Astrocyte of the cerebellum (primary cell): ENCODE measurements around the gene SSR3.

Source experiments
- DNase-seq: peaks from one replicate; pipeline ENCODE4 v3.0.0-alpha.2; 2011; ENCODE audit warnings: low read depth
- H3K4me3 ChIP-seq: 2 replicates; pipeline ENCODE4 v1.5.1; 2011; ENCODE audit warnings: mild to moderate bottlenecking, low read depth, low read length, moderate library complexity
- in situ Hi-C: cut with HindIII; loops from 2 replicates; pipeline ENCODE4 v1.10.0; 2017; ENCODE audit warnings: low sequenced_read_pairs
- TF ChIP-seq, protein P1 (sequence below): IDR thresholded peaks from 2 replicates; pipeline ENCODE4 v1.5.1; 2012; ENCODE audit warnings: low read length, low read depth, moderate library complexity, mild to moderate bottlenecking; ENCODE audit errors: missing control alignments

The SSR3 gene

DNA sequence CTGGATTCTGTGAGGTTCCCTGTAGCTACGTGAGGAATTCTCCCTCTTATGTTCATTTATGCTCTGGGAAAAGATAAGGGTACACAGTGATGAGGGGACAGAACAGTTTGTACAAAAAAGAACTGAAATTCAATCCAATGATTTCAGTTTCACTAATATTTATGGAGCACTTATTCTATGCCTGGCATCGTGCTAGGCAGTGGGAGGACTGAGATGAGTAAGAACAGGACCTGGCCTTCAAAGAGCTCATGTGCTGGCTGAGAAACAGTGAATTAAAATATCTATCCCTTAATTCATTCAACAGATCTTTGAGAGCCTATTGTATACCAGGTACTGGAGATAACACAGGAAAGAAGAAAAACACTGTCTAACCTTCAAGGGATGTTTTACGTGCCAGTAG is 22.2 kb downstream of the SSR3 start:
- in situ Hi-C loops: loop anchor here (25.0 kb wide), 1 partner anchor 580 kb away; no protein-coding TSS in a partner anchor
- TF ChIP-seq, protein P1, sequence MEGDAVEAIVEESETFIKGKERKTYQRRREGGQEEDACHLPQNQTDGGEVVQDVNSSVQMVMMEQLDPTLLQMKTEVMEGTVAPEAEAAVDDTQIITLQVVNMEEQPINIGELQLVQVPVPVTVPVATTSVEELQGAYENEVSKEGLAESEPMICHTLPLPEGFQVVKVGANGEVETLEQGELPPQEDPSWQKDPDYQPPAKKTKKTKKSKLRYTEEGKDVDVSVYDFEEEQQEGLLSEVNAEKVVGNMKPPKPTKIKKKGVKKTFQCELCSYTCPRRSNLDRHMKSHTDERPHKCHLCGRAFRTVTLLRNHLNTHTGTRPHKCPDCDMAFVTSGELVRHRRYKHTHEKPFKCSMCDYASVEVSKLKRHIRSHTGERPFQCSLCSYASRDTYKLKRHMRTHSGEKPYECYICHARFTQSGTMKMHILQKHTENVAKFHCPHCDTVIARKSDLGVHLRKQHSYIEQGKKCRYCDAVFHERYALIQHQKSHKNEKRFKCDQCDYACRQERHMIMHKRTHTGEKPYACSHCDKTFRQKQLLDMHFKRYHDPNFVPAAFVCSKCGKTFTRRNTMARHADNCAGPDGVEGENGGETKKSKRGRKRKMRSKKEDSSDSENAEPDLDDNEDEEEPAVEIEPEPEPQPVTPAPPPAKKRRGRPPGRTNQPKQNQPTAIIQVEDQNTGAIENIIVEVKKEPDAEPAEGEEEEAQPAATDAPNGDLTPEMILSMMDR: no peak
- no peak for DNase-seq
- no peak overlapping the region for H3K4me3 ChIP-seq

DNA sequence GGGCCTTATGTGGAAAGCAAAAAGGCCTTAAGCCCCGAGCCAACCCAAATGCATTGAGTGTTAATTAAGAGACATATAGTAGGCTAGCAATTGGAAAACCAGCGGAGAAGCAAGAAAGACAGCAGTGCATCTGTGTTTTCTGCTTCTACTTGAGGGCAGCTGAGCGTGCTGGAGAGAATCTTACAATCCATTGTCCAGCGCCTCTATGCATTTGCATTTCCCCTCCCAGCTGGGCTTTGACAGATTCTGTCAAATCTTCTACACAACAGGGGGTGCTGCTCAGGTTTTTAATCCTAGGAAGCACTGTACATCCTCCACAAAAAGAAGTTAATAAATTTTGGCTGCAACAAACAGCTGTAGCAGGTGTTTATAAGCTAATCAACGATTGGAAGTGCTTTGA is 23.9 kb downstream of the SSR3 start:
- in situ Hi-C loops: loop anchor here (25.0 kb wide), 1 partner anchor 581 kb away; no protein-coding TSS in a partner anchor
- H3K4me3 ChIP-seq: no peak overlapping the region
- no peak for DNase-seq
- TF ChIP-seq, protein P1: no peak

DNA sequence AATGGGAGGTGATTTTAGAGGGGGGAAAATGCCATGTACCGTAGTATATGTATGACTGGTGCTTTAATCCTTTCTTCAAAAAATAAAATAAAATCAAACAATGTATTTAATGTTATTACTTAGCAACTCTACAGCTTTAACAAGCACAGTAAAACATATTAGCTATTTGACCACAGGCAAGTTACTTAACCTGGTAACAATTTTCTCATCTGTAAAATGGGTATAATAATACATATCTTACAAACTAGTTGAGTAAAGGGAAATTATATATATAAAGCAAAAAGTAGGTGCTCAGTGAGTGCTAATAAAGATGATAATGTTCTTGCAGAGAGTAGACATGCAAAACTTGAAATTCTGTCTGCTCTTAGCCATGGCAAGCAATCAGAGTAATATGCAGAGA is 27.9 kb downstream of the SSR3 start:
- in situ Hi-C loops: loop anchor here (25.0 kb wide), 1 partner anchor 585 kb away; no protein-coding TSS in a partner anchor
- TF ChIP-seq, protein P1: no peak
- DNase-seq: no peak
- H3K4me3 ChIP-seq: no peak overlapping the region

- in situ Hi-C loops: loop anchor here (25.0 kb wide), 1 partner anchor 586 kb away; no protein-coding TSS in a partner anchor
- no peak overlapping the region for H3K4me3 ChIP-seq
- DNase-seq: no peak
- TF ChIP-seq, protein P1: no peak
Observed at GRCh38 chr3:156525808-156526207, 29.1 kb downstream of the SSR3 start.

DNA sequence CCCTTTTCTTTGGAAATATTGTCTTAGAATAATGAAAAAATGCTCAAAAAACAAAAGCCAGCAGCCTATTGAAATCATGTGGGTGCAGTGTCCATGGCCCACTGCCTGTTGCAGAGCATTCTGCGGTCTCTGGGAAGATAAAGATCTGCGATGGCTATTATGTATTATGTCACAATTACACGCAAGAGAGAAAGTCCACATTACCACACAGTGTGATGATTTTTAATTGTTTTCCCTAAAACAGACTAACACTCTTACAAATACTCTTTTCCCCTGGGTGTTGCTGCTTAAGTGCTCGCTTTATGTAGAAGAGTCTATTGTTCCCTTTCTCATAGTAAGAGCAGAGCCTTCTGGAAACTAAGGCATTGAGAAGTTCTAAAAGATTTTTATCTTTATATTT is 32.2 kb downstream of the SSR3 start:
- no peak for DNase-seq
- TF ChIP-seq, protein P1: no peak
- no peak overlapping the region for H3K4me3 ChIP-seq
- in situ Hi-C loops: loop anchor here (25.0 kb wide), 1 partner anchor 335 kb away; no protein-coding TSS in a partner anchor

GRCh38 chr3:156519758-156520162 is 35.2 kb downstream of the SSR3 start:
- TF ChIP-seq, protein P1: no peak
- DNase-seq: no peak
- H3K4me3 ChIP-seq: no peak overlapping the region
- in situ Hi-C loops: loop anchor here (25.0 kb wide), 1 partner anchor 332 kb away; no protein-coding TSS in a partner anchor
